ENCODE results near the gene TOMM34. TPM values are rescaled to one million over a fixed set of nuclear protein-coding genes. Genes with fewer than 3 reads are reported as not detected.

The TOMM34 gene
- polyA plus RNA-seq, 1 experiment, result 31.8 TPM

DNA sequence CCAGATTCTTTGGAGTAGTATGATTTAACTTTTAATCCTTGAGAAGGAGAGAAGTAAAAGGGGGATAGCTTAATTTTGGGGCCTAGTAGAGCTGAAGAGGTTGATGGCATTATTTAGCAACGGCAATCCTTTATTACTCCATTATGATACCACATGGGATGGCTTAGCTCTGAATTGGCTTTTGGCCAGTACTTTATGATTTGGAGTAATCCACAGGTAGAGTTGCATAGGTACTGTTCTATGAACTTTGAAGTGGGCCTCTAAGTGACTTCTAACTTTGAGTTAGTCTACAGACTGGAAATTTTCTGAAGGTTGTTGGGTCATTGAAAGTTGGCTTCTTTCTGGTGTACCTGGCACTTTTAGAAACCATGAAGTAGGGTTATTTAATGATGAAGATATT lies 63.1 kb downstream of the TOMM34 start:
- CTCF ChIA-PET, result interaction anchor here (1.0 kb wide), 1 partner anchor 8 kb away, joined by 3 read pairs; no protein-coding TSS in a partner anchor

DNA sequence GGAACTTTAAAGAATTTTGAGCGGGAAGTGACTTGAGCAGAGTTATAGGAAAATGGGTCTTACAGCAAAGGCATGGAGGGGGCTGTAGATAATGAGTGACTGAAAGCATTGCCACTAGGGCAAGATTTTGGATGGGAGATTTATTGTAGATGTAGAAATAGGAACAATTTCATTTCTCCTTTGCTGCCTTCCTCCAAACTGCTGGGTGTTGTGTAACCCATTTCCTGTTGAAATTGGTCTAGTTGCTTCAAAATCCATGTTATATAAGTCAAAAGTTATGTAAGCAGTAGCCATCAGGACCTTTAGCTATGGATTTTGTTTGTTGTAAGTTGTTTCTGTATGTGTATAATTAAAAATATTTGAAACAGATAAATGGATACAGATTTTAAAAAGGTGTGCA lies 63.6 kb downstream of the TOMM34 start:
- POLR2A ChIA-PET, result no interaction called here
- H3K27ac ChIP-seq (ENCODE audit: low read depth, low read length), result no peak overlapping the region
- H3K9me3 ChIP-seq (ENCODE audit: control insufficient read depth, insufficient read depth, low read length), result no peaks in the 10 kb centered on the region
- CTCF ChIA-PET, result interaction anchor here (0.9 to 1.0 kb wide), 2 partner anchors 8 to 149 kb away, joined by 3 read pairs; no protein-coding TSS in a partner anchor
- TF ChIP-seq, protein P1, sequence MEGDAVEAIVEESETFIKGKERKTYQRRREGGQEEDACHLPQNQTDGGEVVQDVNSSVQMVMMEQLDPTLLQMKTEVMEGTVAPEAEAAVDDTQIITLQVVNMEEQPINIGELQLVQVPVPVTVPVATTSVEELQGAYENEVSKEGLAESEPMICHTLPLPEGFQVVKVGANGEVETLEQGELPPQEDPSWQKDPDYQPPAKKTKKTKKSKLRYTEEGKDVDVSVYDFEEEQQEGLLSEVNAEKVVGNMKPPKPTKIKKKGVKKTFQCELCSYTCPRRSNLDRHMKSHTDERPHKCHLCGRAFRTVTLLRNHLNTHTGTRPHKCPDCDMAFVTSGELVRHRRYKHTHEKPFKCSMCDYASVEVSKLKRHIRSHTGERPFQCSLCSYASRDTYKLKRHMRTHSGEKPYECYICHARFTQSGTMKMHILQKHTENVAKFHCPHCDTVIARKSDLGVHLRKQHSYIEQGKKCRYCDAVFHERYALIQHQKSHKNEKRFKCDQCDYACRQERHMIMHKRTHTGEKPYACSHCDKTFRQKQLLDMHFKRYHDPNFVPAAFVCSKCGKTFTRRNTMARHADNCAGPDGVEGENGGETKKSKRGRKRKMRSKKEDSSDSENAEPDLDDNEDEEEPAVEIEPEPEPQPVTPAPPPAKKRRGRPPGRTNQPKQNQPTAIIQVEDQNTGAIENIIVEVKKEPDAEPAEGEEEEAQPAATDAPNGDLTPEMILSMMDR (IDR thresholded peaks at IDR 0.05; ENCODE audit: low read depth, low read length), result no peak
- DNase-seq (ENCODE audit: low read depth, low spot score), result no peak
- H3K27me3 ChIP-seq (ENCODE audit: control insufficient read depth, insufficient read depth, low read length), result no peaks in the 10 kb centered on the region
- no peak overlapping the region for H3K4me3 ChIP-seq (ENCODE audit: low read depth, low read length)

More for the DNA sequence above, 63.1 kb downstream of the TOMM34 start:
- Histone ChIP-seq H3K9me3 (ENCODE audit: control insufficient read depth, insufficient read depth, low read length) (no peaks in the 10 kb centered on the region), H3K27ac (ENCODE audit: low read depth, low read length) (no peak overlapping the region), H3K4me3 (ENCODE audit: low read depth, low read length) (no peak overlapping the region), H3K27me3 (ENCODE audit: control insufficient read depth, insufficient read depth, low read length) (no peaks in the 10 kb centered on the region)
- DNase-seq (ENCODE audit: low read depth, low spot score), result no peak
- TF ChIP-seq, protein P1 (IDR thresholded peaks at IDR 0.05; ENCODE audit: low read depth, low read length), result no peak
- POLR2A ChIA-PET, result no interaction called here

DNA sequence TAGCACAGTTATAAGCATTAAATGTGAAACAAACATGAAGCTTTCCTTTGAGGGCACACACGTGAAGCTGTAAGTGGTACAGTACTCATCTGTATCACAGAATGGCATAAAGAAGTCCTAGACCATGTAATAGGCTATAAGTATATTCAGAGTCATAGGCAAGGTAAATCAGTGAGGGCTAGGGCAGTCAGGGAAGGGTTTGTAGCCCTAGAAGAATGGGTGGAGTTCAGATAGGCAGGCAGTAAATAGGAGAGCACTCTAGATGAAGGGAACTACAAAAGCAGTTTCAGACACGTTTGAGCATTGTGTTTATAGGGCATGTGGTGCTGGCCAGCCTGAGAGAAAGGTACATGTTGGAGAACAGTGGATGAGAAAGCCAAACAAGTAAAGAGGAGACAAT lies 65.2 kb downstream of the TOMM34 start:
- DNase-seq (ENCODE audit: low read depth, low spot score), result no peak
- Histone ChIP-seq H3K27me3 (ENCODE audit: control insufficient read depth, insufficient read depth, low read length) (no peaks in the 10 kb centered on the region), H3K4me3 (ENCODE audit: low read depth, low read length) (no peak overlapping the region), H3K27ac (ENCODE audit: low read depth, low read length) (no peak overlapping the region), H3K9me3 (ENCODE audit: control insufficient read depth, insufficient read depth, low read length) (no peaks in the 10 kb centered on the region)
- CTCF ChIA-PET, result interaction anchor here (1.0 kb wide), 1 partner anchor 147 kb away, joined by 3 read pairs; no protein-coding TSS in a partner anchor
- POLR2A ChIA-PET, result no interaction called here
- TF ChIP-seq, protein P1 (IDR thresholded peaks at IDR 0.05; ENCODE audit: low read depth, low read length), result no peak

Small RNA genes within 50 kb of the gene (small RNA-seq; reads per million reads assigned to genes)
- not detected for gene RF00019 (ENCODE audit: insufficient read length, low read depth)

Other genes with a start within 250 kb of the TOMM34 start
- 0.37 and 0.50 TPM in 2 replicates for gene CCN5, start 245.0 kb downstream of the TOMM34 start, polyA plus RNA-seq (2011; rRNA removed)
- gene KCNK15, start 214.5 kb downstream of the TOMM34 start, polyA plus RNA-seq (2011; rRNA removed), result not detected in 2 replicates
- not detected in 2 replicates for gene RIMS4, start 149.9 kb downstream of the TOMM34 start, polyA plus RNA-seq (2011; rRNA removed)
- gene YWHAB, start 74.7 kb downstream of the TOMM34 start, polyA plus RNA-seq (2011; rRNA removed), result 148 and 178 TPM in 2 replicates
- 20.7 and 25.9 TPM in 2 replicates for gene PABPC1L, start 50.3 kb downstream of the TOMM34 start, polyA plus RNA-seq (2011; rRNA removed)
- gene STK4, start 6.1 kb upstream of the TOMM34 start, polyA plus RNA-seq (2011; rRNA removed), result 18.9 and 25.1 TPM in 2 replicates
- 0.30 and 0.31 TPM in 2 replicates for gene KCNS1, start 140.7 kb upstream of the TOMM34 start, polyA plus RNA-seq (2011; rRNA removed)
- gene WFDC5, start 154.8 kb upstream of the TOMM34 start, polyA plus RNA-seq (2011; rRNA removed), result not detected in 2 replicates
- gene WFDC12, start 164.1 kb upstream of the TOMM34 start, polyA plus RNA-seq (2011; rRNA removed), result not detected in 2 replicates
- gene PI3, start 214.5 kb upstream of the TOMM34 start, polyA plus RNA-seq (2011; rRNA removed), result not detected in 2 replicates
- not detected in 2 replicates for gene SEMG1, start 246.6 kb upstream of the TOMM34 start, polyA plus RNA-seq (2011; rRNA removed)

Data from AG04450 (cell line).